Gastroesophageal sphincter (tissue), 4 donors: ENCODE results near the gene ISYNA1. TPM values are rescaled to one million over a fixed set of nuclear protein-coding genes. Genes with fewer than 3 reads are reported as not detected.

Experiments used
- ATAC-seq: fragments of 150-250 bp; one replicate; pipeline ENCODE4 v1.9.1; 2016; ENCODE audit warnings: mild to moderate bottlenecking, moderate library complexity
- H3K27ac ChIP-seq, 4 donors: fragments of 200-600 bp; sonication (generic) in 3 of 4; 1 replicate in 3 of 4; 2 replicates in 1 of 4; pipeline ENCODE4 v1.5.1; 2016 to 2019
- H3K27me3 ChIP-seq: fragments of 200-600 bp; sonication (generic); one replicate; pipeline ENCODE4 v1.5.1; 2019
- H3K36me3 ChIP-seq, 2 donors: fragments of 200-600 bp; sonication (generic); one replicate each; pipeline ENCODE4 v1.5.1; 2019; ENCODE audit warnings: control low read depth in 1 of 2
- H3K4me1 ChIP-seq, 3 donors: fragments of 200-600 bp; sonication (generic); 1 replicate in 2 of 3; 2 replicates in 1 of 3; pipeline ENCODE4 v1.5.1; 2016 to 2019; ENCODE audit warnings: control low read depth in 2 of 3
- H3K4me3 ChIP-seq, 2 donors: fragments of 200-600 bp; sonication (generic); one replicate each; pipeline ENCODE4 v1.5.1; 2019; ENCODE audit warnings: mild to moderate bottlenecking in 1 of 2, moderate library complexity in 1 of 2
- H3K9me3 ChIP-seq, 3 donors: fragments of 200-600 bp; sonication (generic); one replicate each; pipeline ENCODE4 v1.5.1; 2017 to 2019; ENCODE audit warnings: control low read depth in 2 of 3
- CTCF ChIP-seq, 4 experiments: fragments of 200-600 bp in 2 of 4; fragments of 450-650 bp in 2 of 4; sonication (generic) in 1 of 4; IDR thresholded peaks; one replicate each; pipeline ENCODE4 v1.5.1; 2017 to 2019; ENCODE audit warnings: antibody characterized with exemption in 4 of 4, mild to moderate bottlenecking in 2 of 4, moderate library complexity in 2 of 4
- EP300 ChIP-seq: sonication (generic); formaldehyde crosslinking; IDR thresholded peaks from one replicate; pipeline ENCODE4 v1.6.1; 2017; ENCODE audit warnings: antibody characterized with exemption, mild to moderate bottlenecking
- POLR2A ChIP-seq, 2 donors: fragments of 450-650 bp; IDR thresholded peaks; one replicate each; pipeline ENCODE4 v1.6.1; 2017; ENCODE audit warnings: antibody characterized with exemption in 2 of 2, mild to moderate bottlenecking in 2 of 2, moderate library complexity in 1 of 2
- POLR2AphosphoS5 ChIP-seq: sonication (generic); formaldehyde crosslinking; IDR thresholded peaks from one replicate; pipeline ENCODE4 v1.6.1; 2017; ENCODE audit warnings: antibody characterized with exemption
- WGBS, 2 donors: methylation state at CpG; one replicate each; pipeline ENCODE4 v1.1.5; 2018; ENCODE audit warnings: low coverage in 1 of 2; 5-methylcytosine and 5-hydroxymethylcytosine counted together
- total RNA-seq, 4 donors: library from RNA; depleted of rRNA; stranded (reverse); fragments of >200 nt; gene quantifications; one replicate each; pipeline ENCODE4 v1.1.0, GENCODE V29; 2016

The ISYNA1 gene
- total RNA-seq, 4 donors from 2014 or later = 15.2 to 31.6 (median 19.8) TPM

GRCh38 chr19:18388960-18389725 is 48.8 kb downstream of the ISYNA1 start:
- Histone ChIP-seq H3K4me3 (peak overlapping the region in 1 of 2 donors; percentile 43), H3K4me1 (peaks cover 0 to 27% (median 7%) of the 10 kb centered on the region in 3 donors), H3K9me3 (no peaks in the 10 kb centered on the region), H3K36me3 (no peaks in the 10 kb centered on the region), H3K27ac (no peak overlapping the region), H3K27me3 (peaks cover 29% of the 10 kb centered on the region)
- no peak for ATAC-seq
- TF ChIP-seq POLR2A (IDR thresholded peaks at IDR 0.05) (no peak), EP300 (no peak), POLR2AphosphoS5 (no peak), CTCF (IDR thresholded peaks at IDR 0.05) (no peak)
- 75 to 79% methylated on average over 2 to 13 of the region's 13 CpGs for WGBS, 2 donors

GRCh38 chr19:18388100-18388959 is 49.6 kb downstream of the ISYNA1 start:
- Histone ChIP-seq H3K4me1 (peaks cover 0 to 27% (median 7%) of the 10 kb centered on the region in 3 donors), H3K27me3 (peaks cover 36% of the 10 kb centered on the region), H3K4me3 (peak overlapping the region in 1 of 2 donors; percentile 43), H3K9me3 (no peaks in the 10 kb centered on the region), H3K36me3 (no peaks in the 10 kb centered on the region), H3K27ac (peak overlapping the region in 2 of 4 donors; percentile 27 to 73)
- WGBS, 2 donors = no CpG with 5 or more reads among the region's 86 CpGs
- TF ChIP-seq POLR2A (IDR thresholded peaks at IDR 0.05) (peak in 1 of 2 donors; percentile 11), CTCF (IDR thresholded peaks at IDR 0.05) (peak in 3 of 4 experiments; percentile 98 to 100 (median 99)), POLR2AphosphoS5 (peak; percentile 12), EP300 (no peak)
- ATAC-seq = peak; percentile 83

GRCh38 chr19:18386543-18387271 is 51.2 kb downstream of the ISYNA1 start:
- Histone ChIP-seq H3K9me3 (no peaks in the 10 kb centered on the region), H3K27me3 (peaks cover 53% of the 10 kb centered on the region), H3K36me3 (no peaks in the 10 kb centered on the region), H3K27ac (peak overlapping the region in 1 of 4 donors; percentile 52), H3K4me1 (peaks cover 0 to 27% (median 7%) of the 10 kb centered on the region in 3 donors), H3K4me3 (peak overlapping the region in 1 of 2 donors; percentile 36)
- 83 to 90% methylated on average over 2 to 9 of the region's 14 CpGs for WGBS, 2 donors
- TF ChIP-seq CTCF (IDR thresholded peaks at IDR 0.05) = no peak
- no peak for TF ChIP-seq POLR2A (IDR thresholded peaks at IDR 0.05)
- no peak for TF ChIP-seq EP300
- no peak for TF ChIP-seq POLR2AphosphoS5
- peak; percentile 18 for ATAC-seq

- TF ChIP-seq POLR2AphosphoS5 (peak; percentile 28), CTCF (IDR thresholded peaks at IDR 0.05) (peak in 3 of 4 experiments; percentile 5 to 59 (median 15)), POLR2A (IDR thresholded peaks at IDR 0.05) (peak; percentile 54 to 58), EP300 (no peak)
- ATAC-seq = peak; percentile 63
- WGBS, 2 donors = 18 to 34% methylated on average over 2 to 17 of the region's 33 CpGs
- Histone ChIP-seq H3K9me3 (no peaks in the 10 kb centered on the region), H3K4me1 (peaks cover 0 to 28% (median 7%) of the 10 kb centered on the region in 3 donors), H3K36me3 (no peaks in the 10 kb centered on the region), H3K27ac (peak within 1 kb of the TSS in 1 of 4 donors; percentile 52), H3K27me3 (peaks cover 53% of the 10 kb centered on the region), H3K4me3 (peak within 1 kb of the TSS in 1 of 2 donors; percentile 36)
Observed at GRCh38 chr19:18385675-18386542, 52.0 kb downstream of the ISYNA1 start, which contains the start of gene GDF15. TSS of gene GDF15 (plus strand) at chr19:18386158. CDS start at chr19:18386190, 32 bp downstream.
